Anterior cingulate cortex (tissue), 58 donors: ENCODE measurements around the gene LCN6.

Experiments used
- DNase-seq, 58 donors: peaks; one replicate each; lab custom pipeline; 2025; lab: John Stamatoyannopoulos, UW

The LCN6 gene

GRCh38 chr9:136746155-136746490 lies 2.2 kb downstream of the LCN6 start:
- DNase-seq = no peak

- no peak for DNase-seq
Measured at GRCh38 chr9:136745389-136746154, 2.8 kb downstream of the LCN6 start.

GRCh38 chr9:136744773-136745172 lies 3.6 kb downstream of the LCN6 start:
- DNase-seq = no peak

- no peak for DNase-seq
Measured at GRCh38 chr9:136743639-136744211, 4.6 kb downstream of the LCN6 start.

- no peak for DNase-seq
Measured at GRCh38 chr9:136742591-136743391, 5.5 kb downstream of the LCN6 start, which contains the start of gene LCN10. Gene LCN10 (minus strand): TSS chr9:136742940. CDS start chr9:136742903, 37 bp downstream.

GRCh38 chr9:136741883-136742571 lies 6.3 kb downstream of the LCN6 start:
- no peak for DNase-seq

GRCh38 chr9:136740971-136741882 lies 7.1 kb downstream of the LCN6 start:
- DNase-seq = peak in 13 of 58 donors; percentile 12 to 52 (median 33)

GRCh38 chr9:136740491-136740890 lies 7.8 kb downstream of the LCN6 start:
- DNase-seq = no peak

- no peak for DNase-seq
Measured at GRCh38 chr9:136740069-136740468, 8.3 kb downstream of the LCN6 start.

GRCh38 chr9:136739509-136739908 lies 8.8 kb downstream of the LCN6 start:
- DNase-seq = no peak

- DNase-seq = no peak
Measured at GRCh38 chr9:136738960-136739359, 9.4 kb downstream of the LCN6 start.

GRCh38 chr9:136735812-136736480 lies 12.4 kb downstream of the LCN6 start:
- DNase-seq = no peak

- DNase-seq = no peak
Measured at GRCh38 chr9:136734837-136735496, 13.4 kb downstream of the LCN6 start.

GRCh38 chr9:136733611-136734010 lies 14.7 kb downstream of the LCN6 start:
- no peak for DNase-seq

GRCh38 chr9:136732444-136733178 lies 15.7 kb downstream of the LCN6 start:
- DNase-seq = no peak

GRCh38 chr9:136729926-136730325 lies 18.4 kb downstream of the LCN6 start:
- DNase-seq = no peak

- peak in 1 of 58 donors; percentile 42 for DNase-seq
Measured at GRCh38 chr9:136729144-136729543, 19.2 kb downstream of the LCN6 start.
